Measurements from ENCODE around the gene B3GAT1. TPM values are rescaled to one million over a fixed set of nuclear protein-coding genes. Genes with fewer than 3 reads are reported as not detected.

B3GAT1 gene
- polyA plus RNA-seq, 1 donor from 2014 or later: 28.2 TPM

DNA sequence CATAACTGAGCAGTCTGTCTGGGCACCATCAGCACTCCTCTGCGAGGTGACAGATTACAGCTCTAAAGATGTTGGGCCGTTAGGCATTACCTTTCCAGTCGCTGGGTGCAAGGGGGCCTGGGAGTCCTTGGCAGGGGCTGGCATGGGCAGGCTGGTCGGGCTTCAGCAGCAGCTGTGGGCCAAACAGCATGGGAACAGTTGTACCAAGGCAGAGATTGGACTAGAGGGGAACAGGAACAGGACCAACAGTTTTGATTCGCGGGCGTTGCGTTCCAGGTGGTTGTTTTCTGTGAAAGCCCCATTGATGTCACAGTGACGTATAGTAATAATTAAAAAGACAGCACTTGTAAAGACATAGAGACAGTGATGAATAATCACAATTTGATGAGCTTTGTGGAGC is 25.8 kb upstream of the B3GAT1 start:
- Histone ChIP-seq H3K27me3 (ENCODE audit: insufficient read depth, low read depth, low read length) (no peaks in the 10 kb centered on the region), H3K4me3 (ENCODE audit: low read length) (no peak overlapping the region), H3K9ac (ENCODE audit: low read length) (no peak overlapping the region), H3K79me2 (replicated peaks; ENCODE audit: insufficient read depth, low read length) (no peaks in the 10 kb centered on the region), H2AFZ (ENCODE audit: low read depth, low read length) (no peak overlapping the region), H3K36me3 (ENCODE audit: insufficient read depth, low read length) (no peaks in the 10 kb centered on the region), H3K9me2 (ENCODE audit: insufficient read depth, low read length) (no peaks in the 10 kb centered on the region), H3K27ac (ENCODE audit: low read length) (no peak overlapping the region), H3K9me3 (ENCODE audit: low read length) (no peaks in the 10 kb centered on the region), H4K20me1 (ENCODE audit: insufficient read depth) (no peaks in the 10 kb centered on the region), H3K4me2 (ENCODE audit: low read length) (no peak overlapping the region), H3F3A (ENCODE audit: insufficient read depth, low read length, poor library complexity, severe bottlenecking) (no peaks in the 10 kb centered on the region)
- TF ChIP-seq EP300 (conservative IDR thresholded peaks at IDR 0.05; ENCODE audit: poor library complexity, severe bottlenecking): no peak
- TF ChIP-seq EZH2 (IDR thresholded peaks at IDR 0.05; ENCODE audit: borderline replicate concordance, insufficient read depth, low read length, poor library complexity, severe bottlenecking): no peak
- TF ChIP-seq, protein P1, sequence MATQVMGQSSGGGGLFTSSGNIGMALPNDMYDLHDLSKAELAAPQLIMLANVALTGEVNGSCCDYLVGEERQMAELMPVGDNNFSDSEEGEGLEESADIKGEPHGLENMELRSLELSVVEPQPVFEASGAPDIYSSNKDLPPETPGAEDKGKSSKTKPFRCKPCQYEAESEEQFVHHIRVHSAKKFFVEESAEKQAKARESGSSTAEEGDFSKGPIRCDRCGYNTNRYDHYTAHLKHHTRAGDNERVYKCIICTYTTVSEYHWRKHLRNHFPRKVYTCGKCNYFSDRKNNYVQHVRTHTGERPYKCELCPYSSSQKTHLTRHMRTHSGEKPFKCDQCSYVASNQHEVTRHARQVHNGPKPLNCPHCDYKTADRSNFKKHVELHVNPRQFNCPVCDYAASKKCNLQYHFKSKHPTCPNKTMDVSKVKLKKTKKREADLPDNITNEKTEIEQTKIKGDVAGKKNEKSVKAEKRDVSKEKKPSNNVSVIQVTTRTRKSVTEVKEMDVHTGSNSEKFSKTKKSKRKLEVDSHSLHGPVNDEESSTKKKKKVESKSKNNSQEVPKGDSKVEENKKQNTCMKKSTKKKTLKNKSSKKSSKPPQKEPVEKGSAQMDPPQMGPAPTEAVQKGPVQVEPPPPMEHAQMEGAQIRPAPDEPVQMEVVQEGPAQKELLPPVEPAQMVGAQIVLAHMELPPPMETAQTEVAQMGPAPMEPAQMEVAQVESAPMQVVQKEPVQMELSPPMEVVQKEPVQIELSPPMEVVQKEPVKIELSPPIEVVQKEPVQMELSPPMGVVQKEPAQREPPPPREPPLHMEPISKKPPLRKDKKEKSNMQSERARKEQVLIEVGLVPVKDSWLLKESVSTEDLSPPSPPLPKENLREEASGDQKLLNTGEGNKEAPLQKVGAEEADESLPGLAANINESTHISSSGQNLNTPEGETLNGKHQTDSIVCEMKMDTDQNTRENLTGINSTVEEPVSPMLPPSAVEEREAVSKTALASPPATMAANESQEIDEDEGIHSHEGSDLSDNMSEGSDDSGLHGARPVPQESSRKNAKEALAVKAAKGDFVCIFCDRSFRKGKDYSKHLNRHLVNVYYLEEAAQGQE (IDR thresholded peaks at IDR 0.05; ENCODE audit: borderline replicate concordance): no peak
- no peak for TF ChIP-seq TAF1 (IDR thresholded peaks at IDR 0.05; ENCODE audit: low read depth)
- TF ChIP-seq, protein P2, sequence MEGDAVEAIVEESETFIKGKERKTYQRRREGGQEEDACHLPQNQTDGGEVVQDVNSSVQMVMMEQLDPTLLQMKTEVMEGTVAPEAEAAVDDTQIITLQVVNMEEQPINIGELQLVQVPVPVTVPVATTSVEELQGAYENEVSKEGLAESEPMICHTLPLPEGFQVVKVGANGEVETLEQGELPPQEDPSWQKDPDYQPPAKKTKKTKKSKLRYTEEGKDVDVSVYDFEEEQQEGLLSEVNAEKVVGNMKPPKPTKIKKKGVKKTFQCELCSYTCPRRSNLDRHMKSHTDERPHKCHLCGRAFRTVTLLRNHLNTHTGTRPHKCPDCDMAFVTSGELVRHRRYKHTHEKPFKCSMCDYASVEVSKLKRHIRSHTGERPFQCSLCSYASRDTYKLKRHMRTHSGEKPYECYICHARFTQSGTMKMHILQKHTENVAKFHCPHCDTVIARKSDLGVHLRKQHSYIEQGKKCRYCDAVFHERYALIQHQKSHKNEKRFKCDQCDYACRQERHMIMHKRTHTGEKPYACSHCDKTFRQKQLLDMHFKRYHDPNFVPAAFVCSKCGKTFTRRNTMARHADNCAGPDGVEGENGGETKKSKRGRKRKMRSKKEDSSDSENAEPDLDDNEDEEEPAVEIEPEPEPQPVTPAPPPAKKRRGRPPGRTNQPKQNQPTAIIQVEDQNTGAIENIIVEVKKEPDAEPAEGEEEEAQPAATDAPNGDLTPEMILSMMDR (IDR thresholded peaks at IDR 0.05; ENCODE audit: poor library complexity, severe bottlenecking): no peak
- no peak for TF ChIP-seq RAD21 (conservative IDR thresholded peaks at IDR 0.05)
- no peak for TF ChIP-seq POLR2AphosphoS5 (IDR thresholded peaks at IDR 0.05)
- no peak for TF ChIP-seq SMC3 (conservative IDR thresholded peaks at IDR 0.05; ENCODE audit: poor library complexity)
- no peak for TF ChIP-seq MXI1 (conservative IDR thresholded peaks at IDR 0.05; ENCODE audit: poor library complexity, severe bottlenecking)

DNA sequence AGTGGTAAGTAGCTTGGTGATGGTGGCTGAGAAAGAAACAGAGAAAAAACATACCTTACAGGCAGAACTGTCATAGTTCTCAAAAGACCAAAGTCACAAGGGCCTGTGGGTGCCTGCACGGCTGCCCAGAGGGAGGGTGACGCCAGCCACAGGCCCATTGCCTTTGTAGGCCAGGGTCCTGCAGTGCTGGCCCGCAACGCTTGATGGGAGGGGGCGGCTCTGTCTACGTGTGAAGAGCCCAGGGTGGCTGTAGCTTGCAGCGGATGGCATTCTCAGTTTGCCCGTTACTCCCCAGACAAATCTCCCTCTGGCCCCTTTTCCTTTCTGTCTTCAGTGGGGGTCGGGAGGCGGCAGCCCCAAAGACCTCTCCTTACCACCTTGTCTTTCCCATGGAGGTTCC is 24.7 kb upstream of the B3GAT1 start:
- H3F3A ChIP-seq (ENCODE audit: insufficient read depth, low read length, poor library complexity, severe bottlenecking): no peaks in the 10 kb centered on the region
- no peak overlapping the region for H3K4me2 ChIP-seq (ENCODE audit: low read length)
- no peak overlapping the region for H3K27ac ChIP-seq (ENCODE audit: low read length)
- no peaks in the 10 kb centered on the region for H4K20me1 ChIP-seq (ENCODE audit: insufficient read depth)
- H3K9me2 ChIP-seq (ENCODE audit: insufficient read depth, low read length): no peaks in the 10 kb centered on the region
- H3K4me3 ChIP-seq (ENCODE audit: low read length): no peak overlapping the region
- TF ChIP-seq POLR2AphosphoS5 (IDR thresholded peaks at IDR 0.05): no peak
- no peak for TF ChIP-seq EP300 (conservative IDR thresholded peaks at IDR 0.05; ENCODE audit: poor library complexity, severe bottlenecking)
- TF ChIP-seq TAF1 (IDR thresholded peaks at IDR 0.05; ENCODE audit: low read depth): no peak
- H3K79me2 ChIP-seq (replicated peaks; ENCODE audit: insufficient read depth, low read length): no peaks in the 10 kb centered on the region
- no peak overlapping the region for H2AFZ ChIP-seq (ENCODE audit: low read depth, low read length)
- H3K9me3 ChIP-seq (ENCODE audit: low read length): no peaks in the 10 kb centered on the region
- H3K27me3 ChIP-seq (ENCODE audit: insufficient read depth, low read depth, low read length): no peaks in the 10 kb centered on the region
- no peaks in the 10 kb centered on the region for H3K36me3 ChIP-seq (ENCODE audit: insufficient read depth, low read length)
- no peak overlapping the region for H3K9ac ChIP-seq (ENCODE audit: low read length)

DNA sequence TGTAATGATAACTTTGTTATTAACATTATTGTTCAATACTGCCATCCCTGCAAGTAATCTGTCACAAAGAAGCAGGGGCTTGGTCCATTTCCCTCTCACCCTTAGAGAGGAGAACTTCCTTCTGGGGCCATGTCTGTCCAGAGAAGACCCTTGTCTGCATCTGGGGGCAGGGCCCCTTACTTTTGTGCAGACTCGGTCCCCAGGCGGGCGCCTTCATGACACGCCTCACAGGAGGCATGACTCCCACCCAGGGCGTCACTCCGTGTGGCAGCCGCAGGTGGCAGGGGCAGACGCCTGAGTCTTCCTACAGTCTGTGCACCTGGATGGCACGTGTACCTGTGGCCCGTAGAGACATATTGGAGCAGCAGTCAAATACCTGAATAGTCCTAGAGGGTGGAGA is 21.8 kb upstream of the B3GAT1 start:
- Histone ChIP-seq H4K20me1 (ENCODE audit: insufficient read depth) (no peaks in the 10 kb centered on the region), H3K4me3 (ENCODE audit: low read length) (no peak overlapping the region)

More for the DNA sequence above, 21.8 kb upstream of the B3GAT1 start:
- TF ChIP-seq, protein P2 (IDR thresholded peaks at IDR 0.05; ENCODE audit: poor library complexity, severe bottlenecking): no peak
- no peak for TF ChIP-seq POLR2AphosphoS5 (IDR thresholded peaks at IDR 0.05)
- no peak for TF ChIP-seq SMC3 (conservative IDR thresholded peaks at IDR 0.05; ENCODE audit: poor library complexity)
- no peak for TF ChIP-seq EP300 (conservative IDR thresholded peaks at IDR 0.05; ENCODE audit: poor library complexity, severe bottlenecking)
- no peak for TF ChIP-seq MXI1 (conservative IDR thresholded peaks at IDR 0.05; ENCODE audit: poor library complexity, severe bottlenecking)
- no peak for TF ChIP-seq EZH2 (IDR thresholded peaks at IDR 0.05; ENCODE audit: borderline replicate concordance, insufficient read depth, low read length, poor library complexity, severe bottlenecking)
- TF ChIP-seq TAF1 (IDR thresholded peaks at IDR 0.05; ENCODE audit: low read depth): no peak
- no peak for TF ChIP-seq RAD21 (conservative IDR thresholded peaks at IDR 0.05)
- TF ChIP-seq, protein P1 (IDR thresholded peaks at IDR 0.05; ENCODE audit: borderline replicate concordance): no peak
- Histone ChIP-seq H3K9me2 (ENCODE audit: insufficient read depth, low read length) (no peaks in the 10 kb centered on the region), H3K27ac (ENCODE audit: low read length) (no peak overlapping the region), H3K79me2 (replicated peaks; ENCODE audit: insufficient read depth, low read length) (no peaks in the 10 kb centered on the region), H3K27me3 (ENCODE audit: insufficient read depth, low read depth, low read length) (no peaks in the 10 kb centered on the region), H3F3A (ENCODE audit: insufficient read depth, low read length, poor library complexity, severe bottlenecking) (no peaks in the 10 kb centered on the region), H3K9ac (ENCODE audit: low read length) (no peak overlapping the region), H3K4me2 (ENCODE audit: low read length) (no peak overlapping the region), H3K9me3 (ENCODE audit: low read length) (peaks cover 3% of the 10 kb centered on the region), H2AFZ (ENCODE audit: low read depth, low read length) (no peak overlapping the region), H3K36me3 (ENCODE audit: insufficient read depth, low read length) (no peaks in the 10 kb centered on the region)
